Measurements from ENCODE around the gene C14orf119. TPM values are rescaled to one million over a fixed set of nuclear protein-coding genes. Genes with fewer than 3 reads are reported as not detected.

Gene C14orf119
- total RNA-seq, 6 experiments from 2014 or later: 10.7 to 22.6 (median 14.1) TPM

GRCh38 chr14:23076785-23077408 is 18.4 kb upstream of the C14orf119 start:
- no peak overlapping the region for H3K4me3 ChIP-seq
- H3K4me1 ChIP-seq: peaks cover 0 to 18% (median 7%) of the 10 kb centered on the region in 4 donors
- H3K27me3 ChIP-seq: no peaks in the 10 kb centered on the region
- TF ChIP-seq CTCF (IDR thresholded peaks at IDR 0.05) (peak; percentile 51 to 64 (median 60)), POLR2A (IDR thresholded peaks at IDR 0.05) (no peak)
- ATAC-seq (peak in 3 of 4 donors; percentile 25 to 61 (median 31)), DNase-seq (no peak)
- no peaks in the 10 kb centered on the region for H3K9me3 ChIP-seq
- WGBS (ENCODE audit: insufficient coverage, low coverage, low lambda C conversion rate, missing lambda C conversion rate): 60% methylated on average over 5 of the region's 5 CpGs
- peaks cover 8 to 88% (median 46%) of the 10 kb centered on the region in 4 donors for H3K36me3 ChIP-seq
- intact Hi-C loops (cut with DNase I): no loop called here
- H3K27ac ChIP-seq: no peak overlapping the region

DNA sequence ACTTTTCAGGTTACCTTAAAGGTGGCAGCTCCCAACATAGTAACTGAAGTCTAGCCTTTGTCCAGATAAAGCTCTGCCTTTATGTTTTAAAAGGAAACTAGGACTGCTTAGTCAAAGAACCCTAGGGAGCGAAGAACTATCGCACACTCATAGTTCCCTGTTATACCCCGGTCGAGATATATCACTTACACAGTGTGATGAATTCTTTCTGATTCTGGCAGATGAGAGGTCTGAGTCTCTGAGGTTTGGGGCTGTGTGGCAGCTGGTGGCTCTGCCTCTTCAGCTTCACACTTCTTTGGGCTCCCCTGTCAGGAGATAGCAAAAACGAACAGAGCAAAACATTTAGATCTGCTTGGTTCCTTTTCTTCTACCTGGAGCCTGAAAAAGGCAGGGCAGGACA is 17.3 kb upstream of the C14orf119 start:
- DNase-seq (no peak), ATAC-seq (no peak)
- TF ChIP-seq CTCF (IDR thresholded peaks at IDR 0.05) (no peak), POLR2A (IDR thresholded peaks at IDR 0.05) (no peak)
- no peaks in the 10 kb centered on the region for H3K27me3 ChIP-seq
- H3K9me3 ChIP-seq: no peaks in the 10 kb centered on the region
- H3K36me3 ChIP-seq: peaks cover 8 to 91% (median 45%) of the 10 kb centered on the region in 4 donors
- H3K4me3 ChIP-seq: no peak overlapping the region
- H3K27ac ChIP-seq: peak overlapping the region in 2 of 3 donors; percentile 40 to 49
- 69% methylated on average over 5 of the region's 5 CpGs for WGBS (ENCODE audit: insufficient coverage, low coverage, low lambda C conversion rate, missing lambda C conversion rate)
- H3K4me1 ChIP-seq: peaks cover 0 to 13% (median 4%) of the 10 kb centered on the region in 4 donors
- intact Hi-C loops (cut with DNase I): no loop called here

DNA sequence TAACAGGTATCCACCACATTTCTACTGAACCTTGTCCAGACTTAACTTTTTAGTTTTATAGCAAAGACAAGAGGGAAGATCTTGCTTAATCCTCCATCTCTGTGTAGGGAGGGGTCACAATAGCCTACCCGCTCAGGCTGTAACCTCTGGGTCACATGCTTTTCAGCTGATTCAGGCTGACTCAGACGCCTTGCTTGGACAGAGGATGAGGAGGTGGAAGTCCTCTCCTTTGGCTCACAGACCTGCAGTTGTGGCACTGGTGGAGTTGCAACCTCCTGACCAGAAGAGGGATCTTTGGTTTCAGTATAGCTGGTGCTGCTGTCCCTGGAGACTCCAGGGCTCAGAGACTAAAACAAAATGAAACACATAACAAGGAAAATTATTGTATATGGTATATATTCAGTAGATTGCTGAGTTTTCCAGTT is 16.6 kb upstream of the C14orf119 start:
- no peaks in the 10 kb centered on the region for H3K27me3 ChIP-seq
- DNase-seq (peak; percentile 68 to 78 (median 76)), ATAC-seq (peak; percentile 82 to 97 (median 94))
- TF ChIP-seq CTCF (IDR thresholded peaks at IDR 0.05): no peak
- no peak for TF ChIP-seq POLR2A (IDR thresholded peaks at IDR 0.05)
- H3K4me3 ChIP-seq: no peak overlapping the region
- intact Hi-C loops (cut with DNase I): no loop called here
- no peaks in the 10 kb centered on the region for H3K9me3 ChIP-seq
- peak overlapping the region; percentile 28 to 66 (median 49) for H3K27ac ChIP-seq
- WGBS (ENCODE audit: insufficient coverage, low coverage, low lambda C conversion rate, missing lambda C conversion rate): 0% methylated on average over 2 of the region's 2 CpGs
- H3K4me1 ChIP-seq: peaks cover 0 to 13% (median 4%) of the 10 kb centered on the region in 4 donors
- peaks cover 8 to 90% (median 43%) of the 10 kb centered on the region in 4 donors for H3K36me3 ChIP-seq

- intact Hi-C loops (cut with DNase I): no loop called here
- TF ChIP-seq POLR2A (IDR thresholded peaks at IDR 0.05): no peak
- TF ChIP-seq CTCF (IDR thresholded peaks at IDR 0.05): no peak
- no peak for DNase-seq
- Histone ChIP-seq H3K36me3 (peaks cover 8 to 90% (median 44%) of the 10 kb centered on the region in 4 donors), H3K9me3 (no peaks in the 10 kb centered on the region), H3K4me1 (peaks cover 0 to 13% (median 4%) of the 10 kb centered on the region in 4 donors), H3K27ac (peak overlapping the region in 2 of 3 donors; percentile 13 to 66), H3K4me3 (no peak overlapping the region), H3K27me3 (no peaks in the 10 kb centered on the region)
- WGBS (ENCODE audit: insufficient coverage, low coverage, low lambda C conversion rate, missing lambda C conversion rate): 80% methylated on average over 2 of the region's 2 CpGs
- ATAC-seq: no peak
These were observed 15.6 kb upstream of the C14orf119 start for GRCh38 chr14:23079716-23080115.
